HG02938 (cell line): ENCODE data around the gene HMGCR.

Experiments used
- ATAC-seq: cut with Tn5 transposase; IDR thresholded peaks from one replicate; pipeline ENCODE4 v1.9.1; 2021; ENCODE audit warnings: mild to moderate bottlenecking, moderate library complexity; ENCODE audit not compliant: unreplicated experiment

Gene HMGCR

GRCh38 chr5:75340714-75341478, 3.9 kb downstream of the HMGCR start:
- no peak for ATAC-seq

DNA sequence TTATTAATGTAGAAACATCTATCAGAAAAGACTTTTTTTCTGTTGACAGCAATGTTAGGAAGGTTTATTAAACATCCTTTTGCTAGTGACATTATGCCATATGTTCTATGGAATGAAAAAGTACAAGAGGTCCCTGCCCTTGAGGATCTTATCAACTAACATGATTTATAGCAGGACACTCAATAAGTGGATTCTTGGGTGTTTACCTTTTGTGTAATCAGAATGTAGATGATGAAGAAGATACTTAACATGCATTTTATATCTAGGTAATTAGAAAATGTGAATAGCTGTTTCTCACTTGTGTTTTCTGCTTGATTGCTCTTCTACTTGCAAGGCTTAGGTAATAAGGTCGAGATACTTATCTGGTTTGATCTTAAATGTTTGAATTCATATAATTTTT, 4.9 kb downstream of the HMGCR start:
- ATAC-seq = no peak

- ATAC-seq = no peak
Measured at GRCh38 chr5:75342836-75343235, 5.8 kb downstream of the HMGCR start.

DNA sequence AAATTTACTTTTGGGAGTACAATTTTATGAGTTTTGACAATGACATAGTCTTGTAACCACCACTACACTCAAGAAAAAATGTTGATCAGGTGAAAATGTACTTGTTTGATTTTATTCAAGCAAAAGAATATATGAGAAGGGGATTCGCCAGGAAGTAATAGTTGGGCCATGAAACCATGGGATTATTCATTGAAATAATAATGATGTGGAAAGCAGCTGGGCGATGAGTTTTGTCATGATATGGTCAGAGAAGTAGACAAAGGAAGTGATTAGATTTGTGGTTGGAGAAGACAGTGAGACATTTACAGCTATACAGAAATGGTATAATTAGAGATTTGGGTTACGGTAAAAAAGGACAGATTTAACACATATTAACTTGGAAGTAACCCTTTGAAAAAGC, 11.2 kb downstream of the HMGCR start:
- ATAC-seq = no peak

- no peak for ATAC-seq
Measured at GRCh38 chr5:75349663-75350062, 12.6 kb downstream of the HMGCR start.

GRCh38 chr5:75351139-75351926, 14.3 kb downstream of the HMGCR start:
- no peak for ATAC-seq

- no peak for ATAC-seq
Measured at GRCh38 chr5:75355236-75355635, 18.2 kb downstream of the HMGCR start.

DNA sequence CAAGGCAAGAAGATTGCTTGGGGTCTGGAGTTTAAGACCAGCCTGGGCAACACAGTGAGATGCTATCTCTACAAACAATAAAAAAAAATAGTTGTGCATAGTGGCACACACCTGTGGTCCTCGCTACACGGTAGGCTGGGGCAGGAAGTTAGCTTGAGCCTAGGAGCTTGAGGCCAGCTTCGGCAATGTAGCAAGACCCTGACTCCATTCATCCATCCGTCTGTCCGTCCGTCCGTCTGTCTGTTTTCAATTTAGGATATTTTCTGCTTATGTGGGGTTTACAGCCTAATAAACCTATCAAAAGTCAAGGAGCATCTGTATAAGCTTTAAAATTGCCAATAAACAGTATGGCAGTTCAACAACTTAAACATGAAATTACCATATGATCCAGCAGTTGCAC, 19.7 kb downstream of the HMGCR start:
- no peak for ATAC-seq

GRCh38 chr5:75358117-75358516, 21.1 kb downstream of the HMGCR start:
- no peak for ATAC-seq

DNA sequence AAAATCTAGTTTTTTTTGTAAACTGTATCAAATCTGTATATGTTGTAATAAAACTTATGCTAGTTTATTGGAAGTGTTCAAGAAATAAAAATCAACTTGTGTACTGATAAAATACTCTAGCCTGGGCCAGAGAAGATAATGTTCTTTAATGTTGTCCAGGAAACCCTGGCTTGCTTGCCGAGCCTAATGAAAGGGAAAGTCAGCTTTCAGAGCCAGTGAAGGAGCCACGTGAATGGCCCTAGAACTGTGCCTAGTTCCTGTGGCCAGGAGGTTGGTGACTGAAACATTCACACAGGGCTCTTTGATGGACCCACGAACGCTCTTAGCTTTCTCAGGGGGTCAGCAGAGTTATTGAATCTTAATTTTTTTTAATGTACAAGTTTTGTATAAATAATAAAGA, 24.3 kb downstream of the HMGCR start:
- no peak for ATAC-seq

- no peak for ATAC-seq
Measured at GRCh38 chr5:75362474-75362975, 25.5 kb downstream of the HMGCR start.

GRCh38 chr5:75363111-75363510, 26.1 kb downstream of the HMGCR start:
- ATAC-seq = no peak

DNA sequence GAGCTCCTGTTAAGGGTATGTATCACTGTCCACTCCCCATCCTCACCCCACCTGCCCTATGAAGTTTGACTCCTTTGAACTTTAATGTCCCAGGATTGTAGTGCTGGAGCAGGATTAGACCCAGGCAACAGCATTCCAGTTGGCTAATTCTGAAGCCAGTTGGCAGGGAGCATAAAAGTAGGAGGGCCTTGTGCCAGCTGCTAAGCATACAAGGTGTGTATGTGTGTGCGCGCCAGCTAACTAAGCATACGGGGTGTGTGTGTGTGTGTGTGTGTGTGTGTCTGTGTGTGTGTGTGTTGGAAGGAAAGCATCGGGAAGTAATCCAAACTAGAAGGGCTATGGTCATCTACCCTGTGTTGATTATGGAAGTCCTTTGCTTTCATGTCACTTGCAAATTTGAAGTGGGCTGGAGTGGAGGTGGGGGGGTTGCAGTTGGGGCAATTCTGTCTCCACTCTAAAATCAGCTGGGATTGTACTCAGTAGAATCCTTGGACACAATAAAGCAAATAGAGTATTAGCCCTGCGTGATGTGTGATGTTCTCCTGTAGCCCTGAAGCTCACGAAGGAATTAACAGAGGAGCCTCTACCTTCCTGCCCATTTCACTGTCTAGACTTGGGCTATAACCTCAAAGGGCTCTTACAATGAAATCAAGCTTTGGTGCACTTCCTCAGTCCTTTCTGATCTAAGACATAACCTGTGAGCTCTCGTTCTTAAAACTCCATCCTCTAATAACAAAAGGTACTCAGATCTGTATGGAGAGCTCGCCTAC, 26.9 kb downstream of the HMGCR start:
- no peak for ATAC-seq

GRCh38 chr5:75364571-75365280, 27.7 kb downstream of the HMGCR start:
- ATAC-seq = no peak

DNA sequence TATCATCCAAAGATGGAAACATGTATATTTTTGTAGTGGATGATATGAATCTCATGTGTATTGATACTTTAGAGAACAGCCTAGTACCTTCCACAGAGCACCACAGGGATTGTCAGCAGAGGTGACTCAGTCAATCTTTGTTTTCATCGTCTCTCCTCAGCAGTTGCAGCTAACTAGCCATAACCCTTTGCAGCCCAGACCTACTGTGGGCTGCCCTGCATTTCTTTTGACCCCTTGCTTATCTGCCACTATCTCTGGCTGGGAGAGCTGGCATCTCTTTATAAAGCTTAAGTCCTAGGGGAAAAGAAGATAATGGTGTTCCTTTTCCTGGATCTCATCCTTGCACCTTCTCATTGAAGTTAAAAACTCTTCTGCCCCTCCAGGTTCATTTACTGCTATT, 28.7 kb downstream of the HMGCR start:
- ATAC-seq = no peak

- ATAC-seq = peak; percentile 82
Measured at GRCh38 chr5:75366787-75367186, 29.8 kb downstream of the HMGCR start.

GRCh38 chr5:75367401-75367800, 30.4 kb downstream of the HMGCR start:
- ATAC-seq = no peak

GRCh38 chr5:75368391-75368790, 31.4 kb downstream of the HMGCR start:
- ATAC-seq = no peak

GRCh38 chr5:75373862-75374261, 36.8 kb downstream of the HMGCR start:
- no peak for ATAC-seq

DNA sequence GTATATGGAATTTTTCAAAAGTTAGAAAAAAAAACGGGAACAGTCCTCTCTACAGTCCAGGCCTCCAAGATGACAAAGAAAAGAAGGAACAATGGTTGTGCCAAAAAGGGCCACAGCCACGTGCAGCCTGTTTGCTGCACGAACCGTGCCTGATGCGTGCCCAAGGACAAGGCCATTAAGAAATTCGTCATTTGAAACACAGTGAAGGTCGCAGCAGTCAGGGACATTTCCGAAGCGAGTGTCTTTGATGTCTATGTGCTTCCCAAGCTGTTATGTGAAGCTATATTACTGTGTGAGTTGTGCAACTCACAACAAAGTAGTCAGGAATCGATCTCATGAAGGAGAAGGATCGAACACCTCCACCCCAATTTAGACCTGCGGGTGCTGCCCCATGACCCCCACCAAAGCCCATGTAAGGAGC, 37.4 kb downstream of the HMGCR start:
- no peak for ATAC-seq

- ATAC-seq = no peak
Measured at GRCh38 chr5:75375414-75375813, 38.4 kb downstream of the HMGCR start.
